Esophagus squamous epithelium (tissue), 5 donors: ENCODE measurements around the gene GALNT7. TPM values are rescaled to one million over a fixed set of nuclear protein-coding genes. Genes with fewer than 3 reads are reported as not detected.

Experiments
- DNase-seq: peaks from one replicate; lab custom pipeline; 2025; lab: John Stamatoyannopoulos, UW
- H3K27ac ChIP-seq, 4 donors: fragments of 200-600 bp; sonication (generic); one replicate each; pipeline ENCODE4 v1.5.1; 2016 to 2019; ENCODE audit warnings: mild to moderate bottlenecking in 1 of 4
- H3K27me3 ChIP-seq, 4 donors: fragments of 200-600 bp; sonication (generic); 1 replicate in 3 of 4; 2 replicates in 1 of 4; pipeline versions ENCODE4 v1.5.1 to v1.6.0; 2017 to 2021; ENCODE audit warnings: antibody characterized with exemption in 1 of 4
- H3K36me3 ChIP-seq, 3 donors: fragments of 200-600 bp; sonication (generic); one replicate each; pipeline ENCODE4 v1.5.1; 2016 to 2019
- H3K4me1 ChIP-seq, 3 donors: fragments of 200-600 bp; sonication (generic); one replicate each; pipeline ENCODE4 v1.5.1; 2017 to 2019
- H3K4me3 ChIP-seq, 4 donors: fragments of 200-600 bp; sonication (generic); 1 replicate in 3 of 4; 2 replicates in 1 of 4; pipeline ENCODE4 v1.5.1; 2016 to 2019; ENCODE audit warnings: mild to moderate bottlenecking in 2 of 4, moderate library complexity in 1 of 4
- H3K9me3 ChIP-seq, 3 donors: fragments of 200-600 bp; sonication (generic); one replicate each; pipeline ENCODE4 v1.5.1; 2016 to 2019
- CTCF ChIP-seq, 6 experiments: fragments of 450-650 bp in 4 of 6; fragments of 200-600 bp in 2 of 6; sonication (generic) in 2 of 6; IDR thresholded peaks; one replicate each; pipeline ENCODE4 v1.5.1; 2016 to 2019; ENCODE audit warnings: antibody characterized with exemption in 6 of 6, mild to moderate bottlenecking in 4 of 6, moderate library complexity in 4 of 6
- POLR2A ChIP-seq, 4 donors: fragments of 450-650 bp; IDR thresholded peaks; one replicate each; pipeline ENCODE4 v1.6.1; 2017; ENCODE audit warnings: antibody characterized with exemption in 4 of 4, mild to moderate bottlenecking in 4 of 4, moderate library complexity in 3 of 4
- WGBS, 2 donors: methylation state at CpG; one replicate each; pipeline ENCODE4 v1.1.5; 2018; 5-methylcytosine and 5-hydroxymethylcytosine counted together
- intact Hi-C: fragments of 100-400 bp; cut with DNase I; formaldehyde crosslinking; loops from one replicate; pipeline ENCODE4 v1.15.0; 2022
- total RNA-seq, 4 donors: library from RNA; depleted of rRNA; stranded (reverse); fragments of >200 nt; gene quantifications; one replicate each; pipeline ENCODE4 v1.1.0, GENCODE V29; 2016
- donor health status: DM: yes; HTN: yes; CAD: no.

Gene GALNT7
- total RNA-seq, 4 donors from 2014 or later = 17.9 to 33.8 (median 23.6) TPM

DNA sequence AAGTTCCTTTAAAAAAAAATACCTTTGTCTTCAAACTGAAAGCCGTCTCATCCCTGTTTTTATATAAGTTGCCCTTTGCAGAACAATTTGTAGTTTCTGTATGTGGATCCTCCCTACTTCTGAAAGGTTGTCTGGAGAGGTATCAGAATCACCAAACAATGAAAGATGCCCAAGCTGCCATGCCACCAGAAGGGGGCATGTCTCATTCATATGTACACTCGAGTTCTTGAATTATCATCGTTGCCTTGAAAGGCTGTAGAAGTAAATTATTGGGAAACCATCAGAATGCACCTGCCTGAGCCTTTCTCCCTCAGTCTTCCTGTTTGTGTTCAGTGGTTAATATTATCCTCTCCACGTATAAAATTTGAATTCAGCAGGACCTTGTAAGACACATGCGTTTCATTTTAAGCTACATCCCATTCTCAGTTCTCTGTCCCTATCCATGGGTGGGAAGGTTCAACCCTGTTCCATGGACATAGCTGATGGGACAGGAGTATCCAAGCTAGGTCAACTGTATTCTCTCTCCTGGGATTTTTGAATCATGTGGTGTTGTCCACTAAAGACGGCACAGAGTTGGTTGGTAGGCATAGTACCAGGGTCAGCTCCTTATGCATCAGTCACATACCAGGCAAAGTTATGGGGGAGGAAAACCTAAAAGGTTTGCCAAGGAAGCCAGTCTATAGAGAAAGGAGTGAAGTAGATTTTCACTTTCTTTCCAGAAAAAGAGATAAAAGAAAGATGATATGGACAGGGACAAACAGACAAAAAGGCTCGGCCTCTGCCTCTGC is 24.0 kb downstream of the GALNT7 start:
- 66 to 87% methylated on average over 7 of the region's 7 CpGs for WGBS, 2 donors
- peak overlapping the region in 1 of 4 donors; percentile 38 for H3K27ac ChIP-seq
- no peaks in the 10 kb centered on the region for H3K9me3 ChIP-seq
- DNase-seq = no peak
- TF ChIP-seq POLR2A (IDR thresholded peaks at IDR 0.05) (no peak), CTCF (IDR thresholded peaks at IDR 0.05) (no peak)
- no peaks in the 10 kb centered on the region for H3K36me3 ChIP-seq
- intact Hi-C loops = no loop called here
- H3K27me3 ChIP-seq = no peaks in the 10 kb centered on the region
- H3K4me3 ChIP-seq = no peak overlapping the region
- peaks cover 5 to 26% (median 6%) of the 10 kb centered on the region in 3 donors for H3K4me1 ChIP-seq

- TF ChIP-seq POLR2A (IDR thresholded peaks at IDR 0.05) = no peak
- no peak for TF ChIP-seq CTCF (IDR thresholded peaks at IDR 0.05)
- WGBS, 2 donors = 71 to 84% methylated on average over 2 of the region's 2 CpGs
- Histone ChIP-seq H3K9me3 (no peaks in the 10 kb centered on the region), H3K4me1 (peaks cover 5 to 26% (median 6%) of the 10 kb centered on the region in 3 donors), H3K27ac (no peak overlapping the region), H3K27me3 (no peaks in the 10 kb centered on the region), H3K4me3 (no peak overlapping the region), H3K36me3 (no peaks in the 10 kb centered on the region)
- intact Hi-C loops = no loop called here
- DNase-seq = no peak
Measured at GRCh38 chr4:173194157-173194556, 25.5 kb downstream of the GALNT7 start.

DNA sequence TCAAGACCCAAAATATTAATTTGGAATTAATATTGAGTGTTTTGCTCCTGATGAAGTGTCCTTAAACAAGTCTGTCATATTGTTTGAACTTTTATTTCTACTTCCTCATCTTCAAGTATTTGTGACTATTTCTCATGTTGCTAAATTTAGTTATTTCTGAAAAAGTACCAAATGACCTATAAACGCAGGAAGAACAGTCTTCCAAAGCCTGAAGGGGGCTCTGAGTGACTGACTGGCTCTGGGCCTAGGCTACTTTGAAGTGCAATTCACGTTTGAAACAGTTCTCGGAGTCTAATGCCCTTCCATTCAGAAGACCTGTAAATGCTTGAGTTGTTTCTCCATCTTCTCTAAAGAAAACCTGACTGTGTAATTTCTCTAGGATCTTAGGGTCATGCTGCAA is 26.5 kb downstream of the GALNT7 start:
- TF ChIP-seq CTCF (IDR thresholded peaks at IDR 0.05) = no peak
- Histone ChIP-seq H3K36me3 (no peaks in the 10 kb centered on the region), H3K27ac (no peak overlapping the region), H3K4me3 (no peak overlapping the region), H3K27me3 (no peaks in the 10 kb centered on the region), H3K4me1 (peaks cover 5 to 26% (median 6%) of the 10 kb centered on the region in 3 donors), H3K9me3 (no peaks in the 10 kb centered on the region)
- no peak for DNase-seq
- intact Hi-C loops = no loop called here
- 63 to 66% methylated on average over 3 of the region's 3 CpGs for WGBS, 2 donors

- TF ChIP-seq POLR2A (IDR thresholded peaks at IDR 0.05) (no peak), CTCF (IDR thresholded peaks at IDR 0.05) (no peak)
Measured at GRCh38 chr4:173199553-173199952, 30.9 kb downstream of the GALNT7 start.

DNA sequence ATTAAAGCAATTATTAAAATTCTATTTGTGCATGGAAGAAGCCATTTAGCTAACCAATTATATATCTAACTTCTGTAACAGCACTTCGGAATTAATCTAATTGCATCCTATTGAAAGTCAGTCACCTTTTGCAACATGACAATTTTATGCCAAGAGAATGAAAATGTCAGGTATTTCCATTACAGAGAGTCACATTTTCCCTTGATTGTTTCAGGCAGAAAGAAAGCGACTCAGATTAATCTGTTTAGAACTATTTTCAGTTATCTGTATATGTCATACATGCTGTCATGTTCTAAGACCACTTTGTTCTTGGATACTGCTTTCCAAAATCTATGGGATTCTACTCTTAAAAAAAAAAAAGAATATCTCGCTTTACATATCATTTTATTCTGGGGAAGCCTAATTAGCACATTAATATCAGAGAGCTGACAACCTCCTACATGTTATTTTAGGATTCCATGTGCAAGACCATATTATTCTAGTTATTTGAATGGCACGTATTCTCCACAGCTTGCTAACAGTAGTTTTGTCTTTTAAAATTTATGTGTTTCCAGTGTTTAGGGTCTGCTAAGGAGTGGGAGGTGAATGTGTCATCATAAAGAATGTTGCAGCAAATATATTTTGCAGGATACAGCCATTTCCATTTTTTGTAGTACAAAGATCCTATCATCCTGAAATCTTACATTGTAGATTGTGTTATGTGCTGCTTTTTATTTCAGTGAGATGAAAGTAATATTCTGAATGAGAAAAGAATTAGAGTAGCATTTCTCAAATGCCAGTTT is 31.7 kb downstream of the GALNT7 start:
- Histone ChIP-seq H3K36me3 (peaks cover 0 to 6% (median 0%) of the 10 kb centered on the region in 3 donors), H3K27me3 (no peaks in the 10 kb centered on the region), H3K9me3 (peaks cover 0 to 4% (median 0%) of the 10 kb centered on the region in 3 donors), H3K27ac (no peak overlapping the region), H3K4me1 (peaks cover 0 to 1% (median 0%) of the 10 kb centered on the region in 3 donors), H3K4me3 (no peak overlapping the region)
- DNase-seq = no peak
- 79 to 92% methylated on average over 4 of the region's 4 CpGs for WGBS, 2 donors
- intact Hi-C loops = no loop called here
- TF ChIP-seq POLR2A (IDR thresholded peaks at IDR 0.05) (no peak), CTCF (IDR thresholded peaks at IDR 0.05) (no peak)

More at GRCh38 chr4:173199553-173199952, 30.9 kb downstream of the GALNT7 start:
- no peak overlapping the region for H3K27ac ChIP-seq
- WGBS, 2 donors = 97 to 98% methylated on average over 3 to 4 of the region's 4 CpGs
- no peak for DNase-seq
- H3K4me3 ChIP-seq = no peak overlapping the region
- intact Hi-C loops = no loop called here
- H3K9me3 ChIP-seq = peaks cover 0 to 4% (median 0%) of the 10 kb centered on the region in 3 donors
- peaks cover 0 to 6% (median 0%) of the 10 kb centered on the region in 3 donors for H3K4me1 ChIP-seq
- H3K27me3 ChIP-seq = no peaks in the 10 kb centered on the region
- H3K36me3 ChIP-seq = no peaks in the 10 kb centered on the region
